PC-9 (cell line): Measurements from ENCODE around the gene EPGN.

Source experiments
- EZH2 ChIP-seq: fragments of 200-600 bp; sonication (generic); IDR thresholded peaks from 2 replicates; pipeline ENCODE4 v1.8.0; 2017; ENCODE audit warnings: antibody characterized with exemption, low read depth
- TF ChIP-seq, protein P1 (sequence below): fragments of 200-600 bp; sonication (generic); conservative IDR thresholded peaks from 2 replicates; pipeline ENCODE4 v1.6.1; 2017; ENCODE audit warnings: mixed run types, antibody characterized with exemption, mild to moderate bottlenecking, moderate library complexity

DNA sequence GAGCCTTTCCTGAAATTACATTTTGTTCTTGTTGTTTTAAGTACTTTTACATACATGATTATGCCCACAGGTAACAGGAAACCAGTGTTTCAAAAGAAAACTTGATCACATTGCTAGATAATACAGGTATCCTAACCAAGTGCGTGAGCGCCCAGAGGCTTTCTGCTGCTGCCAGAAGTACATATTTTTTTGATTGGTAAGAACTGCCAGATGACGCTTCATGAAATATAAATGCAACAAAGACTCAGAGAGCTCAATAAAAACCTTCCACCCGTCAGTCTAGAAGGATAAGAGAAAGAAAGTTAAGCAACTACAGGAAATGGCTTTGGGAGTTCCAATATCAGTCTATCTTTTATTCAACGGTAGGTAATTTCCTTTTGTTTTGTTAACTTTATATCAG lies at the start of gene EPGN:
- no peak for TF ChIP-seq EZH2
- TF ChIP-seq, protein P1, sequence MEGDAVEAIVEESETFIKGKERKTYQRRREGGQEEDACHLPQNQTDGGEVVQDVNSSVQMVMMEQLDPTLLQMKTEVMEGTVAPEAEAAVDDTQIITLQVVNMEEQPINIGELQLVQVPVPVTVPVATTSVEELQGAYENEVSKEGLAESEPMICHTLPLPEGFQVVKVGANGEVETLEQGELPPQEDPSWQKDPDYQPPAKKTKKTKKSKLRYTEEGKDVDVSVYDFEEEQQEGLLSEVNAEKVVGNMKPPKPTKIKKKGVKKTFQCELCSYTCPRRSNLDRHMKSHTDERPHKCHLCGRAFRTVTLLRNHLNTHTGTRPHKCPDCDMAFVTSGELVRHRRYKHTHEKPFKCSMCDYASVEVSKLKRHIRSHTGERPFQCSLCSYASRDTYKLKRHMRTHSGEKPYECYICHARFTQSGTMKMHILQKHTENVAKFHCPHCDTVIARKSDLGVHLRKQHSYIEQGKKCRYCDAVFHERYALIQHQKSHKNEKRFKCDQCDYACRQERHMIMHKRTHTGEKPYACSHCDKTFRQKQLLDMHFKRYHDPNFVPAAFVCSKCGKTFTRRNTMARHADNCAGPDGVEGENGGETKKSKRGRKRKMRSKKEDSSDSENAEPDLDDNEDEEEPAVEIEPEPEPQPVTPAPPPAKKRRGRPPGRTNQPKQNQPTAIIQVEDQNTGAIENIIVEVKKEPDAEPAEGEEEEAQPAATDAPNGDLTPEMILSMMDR = no peak
